ENCODE results near the gene CREB3L2. TPM values are rescaled to one million over a fixed set of nuclear protein-coding genes. Genes with fewer than 3 reads are reported as not detected.
"Not testable (repeated sequence)": the region's sequence is repeated elsewhere in the genome, so short reads cannot be mapped to it uniquely, and the experiment has no call there.

Gene CREB3L2, protein sequence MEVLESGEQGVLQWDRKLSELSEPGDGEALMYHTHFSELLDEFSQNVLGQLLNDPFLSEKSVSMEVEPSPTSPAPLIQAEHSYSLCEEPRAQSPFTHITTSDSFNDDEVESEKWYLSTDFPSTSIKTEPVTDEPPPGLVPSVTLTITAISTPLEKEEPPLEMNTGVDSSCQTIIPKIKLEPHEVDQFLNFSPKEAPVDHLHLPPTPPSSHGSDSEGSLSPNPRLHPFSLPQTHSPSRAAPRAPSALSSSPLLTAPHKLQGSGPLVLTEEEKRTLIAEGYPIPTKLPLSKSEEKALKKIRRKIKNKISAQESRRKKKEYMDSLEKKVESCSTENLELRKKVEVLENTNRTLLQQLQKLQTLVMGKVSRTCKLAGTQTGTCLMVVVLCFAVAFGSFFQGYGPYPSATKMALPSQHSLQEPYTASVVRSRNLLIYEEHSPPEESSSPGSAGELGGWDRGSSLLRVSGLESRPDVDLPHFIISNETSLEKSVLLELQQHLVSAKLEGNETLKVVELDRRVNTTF
- 18.2 and 20.1 TPM in 2 replicates for total RNA-seq (2014; rRNA removed; shearing (Covaris generic))
- polyA plus RNA-seq (2014; cell fraction: nucleus; rRNA removed): 6.3 and 8.0 TPM in 2 replicates

DNA sequence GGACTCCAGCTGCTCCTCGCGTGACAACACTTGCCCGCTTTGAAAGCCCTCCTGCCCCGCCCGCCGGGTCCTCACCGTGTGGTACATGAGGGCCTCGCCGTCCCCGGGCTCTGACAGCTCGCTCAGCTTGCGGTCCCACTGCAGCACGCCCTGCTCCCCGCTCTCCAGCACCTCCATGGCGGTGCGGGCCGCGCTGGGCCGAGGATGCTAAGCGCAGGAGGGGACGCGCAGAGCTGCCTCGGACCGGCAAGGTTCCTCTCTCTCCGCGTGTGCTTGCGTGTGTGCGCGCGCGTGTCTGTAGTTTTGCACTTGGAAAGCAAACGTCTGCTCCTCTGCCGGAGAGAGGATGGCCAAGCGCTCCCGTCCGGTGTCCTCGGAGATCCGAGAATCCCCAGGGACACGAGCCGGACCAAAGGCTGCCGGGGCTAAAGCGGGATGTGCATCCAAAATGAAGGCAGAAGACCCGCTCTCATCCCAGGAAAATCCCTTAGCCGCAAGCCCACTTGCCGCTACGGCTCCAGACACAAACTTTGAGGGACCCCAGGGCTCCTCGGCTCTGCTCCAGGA, at the start of gene CREB3L2:
TSS of gene CREB3L2 (minus strand) at position 558 of the 567 bp plus-strand sequence. CDS start at position 177, 381 bp downstream.
- no peak for DNase-seq (ENCODE audit: extremely low read depth, low read depth)

DNA sequence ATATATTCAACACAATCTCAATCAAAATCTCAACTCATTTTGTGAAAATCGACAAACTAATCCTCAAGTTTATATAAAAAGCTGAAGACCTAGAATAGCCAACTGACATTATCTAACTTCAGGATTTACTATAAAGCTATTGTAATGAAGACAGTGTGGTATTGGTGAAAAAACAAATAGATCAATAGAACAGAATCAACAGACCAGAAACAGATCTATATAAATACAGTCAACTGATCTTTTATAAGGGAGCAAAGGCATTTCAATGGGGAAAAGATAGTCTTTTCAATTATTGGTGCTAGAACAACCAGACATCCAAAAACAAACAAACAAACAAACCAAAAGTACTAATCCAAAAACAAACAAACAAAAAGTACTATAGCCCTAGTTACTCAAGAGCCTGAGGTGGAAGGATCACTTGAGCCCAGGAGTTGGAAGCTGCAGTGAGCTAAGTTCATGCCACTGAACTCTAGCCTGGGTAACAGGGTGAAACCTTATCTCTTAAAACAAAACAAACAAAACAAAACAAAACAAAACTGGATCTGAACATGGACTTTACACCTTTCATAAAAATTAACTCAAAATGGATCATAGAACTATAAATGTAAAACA, 47.7 kb upstream of the CREB3L2 start:
- DNase-seq (ENCODE audit: extremely low read depth, low read depth): no peak

DNA sequence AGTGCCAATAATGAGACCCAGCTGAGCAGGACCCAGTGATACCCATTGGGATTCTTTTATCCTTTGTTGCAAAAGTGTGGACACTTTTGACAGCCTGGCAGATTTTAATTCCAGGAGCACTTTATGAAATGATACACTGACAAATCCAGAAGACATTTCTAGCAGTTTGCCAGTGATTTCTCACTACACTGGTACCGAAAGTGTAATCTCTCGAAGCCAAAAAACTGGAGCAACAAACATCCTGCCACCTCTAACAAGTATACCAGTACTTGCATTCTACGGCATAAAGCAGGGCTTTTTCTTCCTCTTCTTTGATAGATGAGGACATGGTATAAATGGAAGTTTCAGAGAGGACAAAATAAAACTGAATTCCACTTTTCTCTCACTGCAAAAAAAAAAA, 46.0 kb upstream of the CREB3L2 start:
- no peak for DNase-seq (ENCODE audit: extremely low read depth, low read depth)

DNA sequence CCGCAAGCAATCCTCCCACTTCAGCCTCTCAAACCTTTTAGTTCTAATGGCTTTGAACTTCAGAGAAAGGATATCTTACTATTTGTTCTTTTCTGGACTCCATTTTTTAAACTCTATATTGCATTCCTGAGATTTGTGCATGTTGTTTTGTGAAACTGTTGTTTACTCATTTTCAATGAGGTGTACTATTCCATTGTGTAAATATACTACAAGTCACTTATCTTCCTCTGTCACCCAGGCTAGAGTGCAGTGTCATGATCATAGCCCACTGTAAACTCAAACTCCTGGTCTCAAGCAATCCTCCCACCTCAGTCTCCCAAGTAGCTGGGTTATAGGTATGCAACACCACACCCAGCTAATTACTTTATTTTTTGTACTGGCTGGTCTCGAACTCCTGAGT, 43.0 kb upstream of the CREB3L2 start:
- DNase-seq (ENCODE audit: extremely low read depth, low read depth): no peak

DNA sequence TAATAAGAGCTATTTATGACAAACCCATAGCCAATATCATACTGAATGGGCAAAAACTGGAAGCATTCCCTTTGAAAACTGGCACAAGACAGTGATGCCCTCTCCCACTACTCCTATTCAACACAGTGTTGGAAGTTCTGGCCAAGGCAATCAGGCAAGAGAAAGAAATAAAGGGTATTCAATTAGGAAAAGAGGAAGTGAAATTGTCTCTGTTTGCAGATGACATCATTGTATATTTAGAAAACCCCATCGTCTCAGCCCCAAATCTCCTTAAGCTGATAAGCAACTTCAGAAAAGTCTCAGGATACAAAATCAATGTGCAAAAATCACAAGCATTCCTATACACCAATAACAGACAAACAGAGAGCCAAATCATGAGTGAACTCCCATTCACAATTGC, 38.2 kb upstream of the CREB3L2 start:
- DNase-seq (ENCODE audit: extremely low read depth, low read depth): not testable (repeated sequence)

DNA sequence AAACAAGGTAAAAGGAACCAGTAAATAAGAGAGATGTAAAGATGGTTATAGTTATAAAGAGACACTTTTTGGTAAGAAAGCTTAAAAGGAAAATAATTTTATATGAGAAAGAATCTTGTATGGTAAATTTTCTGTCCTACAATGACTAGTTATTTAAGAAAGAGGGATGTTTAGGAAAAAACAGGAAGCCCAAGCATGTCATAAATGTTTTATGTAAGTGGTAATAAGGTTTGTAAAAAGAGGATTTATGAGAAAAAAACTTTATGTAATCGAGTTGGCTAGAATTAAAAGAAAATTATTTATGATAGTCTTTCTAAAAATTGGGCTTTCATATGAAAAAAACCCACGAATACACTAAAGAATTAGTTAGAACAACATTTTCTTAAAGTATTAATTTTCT, 34.2 kb upstream of the CREB3L2 start:
- DNase-seq (ENCODE audit: extremely low read depth, low read depth): no peak

DNA sequence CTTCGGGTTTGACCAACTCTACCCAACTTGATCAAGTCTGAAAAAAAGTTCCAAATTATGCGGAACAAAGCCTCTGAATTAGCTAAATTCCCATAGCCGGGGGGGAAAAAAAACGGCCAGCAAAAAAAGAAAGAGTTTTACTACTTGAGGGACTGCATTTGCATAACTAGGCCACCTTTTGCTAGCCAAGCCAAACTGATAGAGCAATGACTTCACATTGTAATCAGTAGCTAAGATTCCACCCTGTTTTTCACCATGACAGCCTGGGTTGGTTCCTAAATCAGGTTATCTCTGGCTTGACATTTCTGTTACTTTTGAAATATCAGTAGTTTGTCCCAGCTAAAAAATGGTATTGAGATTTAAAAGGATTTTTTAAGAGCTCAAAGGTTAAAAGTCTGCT, 31.4 kb upstream of the CREB3L2 start:
- DNase-seq (ENCODE audit: extremely low read depth, low read depth): no peak

DNA sequence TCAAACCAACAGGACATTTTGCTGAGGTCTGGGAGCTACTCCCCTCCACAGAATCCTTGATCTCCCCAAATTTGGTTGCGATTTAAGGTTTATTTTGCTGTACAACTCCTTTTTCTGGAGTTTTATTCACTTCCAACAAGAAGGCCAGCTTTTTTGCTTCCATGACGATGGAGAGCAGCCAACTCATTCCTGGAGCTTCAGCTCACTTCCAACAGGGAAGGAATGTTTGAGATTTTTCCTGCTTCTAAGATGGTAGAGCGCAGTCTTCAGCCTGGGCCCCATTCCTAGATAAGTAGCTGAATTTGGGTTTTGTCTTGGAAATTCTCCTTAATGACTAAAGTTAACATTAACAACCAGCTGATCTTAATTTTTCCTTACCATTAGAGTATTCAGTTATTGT, 30.9 kb upstream of the CREB3L2 start:
- DNase-seq (ENCODE audit: extremely low read depth, low read depth): no peak

DNA sequence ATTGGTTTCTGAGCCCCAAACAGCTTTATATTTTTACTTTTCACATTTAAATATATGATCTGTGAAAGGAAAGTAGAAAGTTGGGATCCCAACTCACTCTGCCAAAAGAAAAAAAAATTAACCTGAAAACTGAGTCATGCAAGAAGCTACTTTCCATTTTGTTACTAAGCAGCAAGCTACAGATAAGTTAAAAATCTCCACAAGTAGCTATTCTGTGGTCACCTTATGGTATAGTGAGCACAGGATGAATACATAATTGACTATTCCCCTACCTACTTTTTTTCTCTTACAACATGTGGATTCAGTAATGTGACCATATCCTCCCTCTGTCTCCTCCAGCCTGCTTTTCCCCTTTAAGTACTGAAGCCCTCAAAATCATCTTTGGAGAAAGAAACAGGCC, 30.3 kb upstream of the CREB3L2 start:
- DNase-seq (ENCODE audit: extremely low read depth, low read depth): no peak

DNA sequence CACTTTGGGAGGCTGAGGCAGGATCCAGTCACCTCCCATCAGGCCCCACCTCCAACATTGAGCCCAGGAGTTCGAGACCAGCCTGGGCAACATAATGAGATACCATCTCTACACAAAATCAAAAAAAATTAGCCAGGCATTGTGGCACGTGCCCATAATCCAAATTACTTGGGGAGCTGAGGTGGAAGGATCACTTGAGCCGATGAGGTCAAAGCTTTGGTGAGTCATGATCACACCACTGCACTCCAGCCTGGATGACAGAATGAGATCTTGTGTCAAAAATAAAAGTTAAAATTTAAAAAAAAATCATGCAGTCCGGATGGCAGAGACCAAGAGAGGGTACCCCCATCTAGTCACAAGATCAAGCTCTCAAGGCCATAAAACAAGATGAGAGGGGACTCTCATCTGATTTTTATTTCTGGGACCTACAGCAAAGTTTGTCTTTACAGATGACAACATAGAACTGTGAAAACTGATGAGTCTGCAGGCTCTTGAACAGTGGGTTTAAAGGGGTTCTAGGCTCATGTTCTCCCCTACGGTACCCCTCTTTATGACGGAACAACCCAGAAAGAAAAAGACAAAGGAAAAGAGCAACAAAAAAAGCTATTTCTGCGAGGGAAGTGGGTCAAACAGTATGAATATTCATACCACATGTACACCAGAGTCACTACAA, 28.9 kb upstream of the CREB3L2 start:
- no peak for DNase-seq (ENCODE audit: extremely low read depth, low read depth)

DNA sequence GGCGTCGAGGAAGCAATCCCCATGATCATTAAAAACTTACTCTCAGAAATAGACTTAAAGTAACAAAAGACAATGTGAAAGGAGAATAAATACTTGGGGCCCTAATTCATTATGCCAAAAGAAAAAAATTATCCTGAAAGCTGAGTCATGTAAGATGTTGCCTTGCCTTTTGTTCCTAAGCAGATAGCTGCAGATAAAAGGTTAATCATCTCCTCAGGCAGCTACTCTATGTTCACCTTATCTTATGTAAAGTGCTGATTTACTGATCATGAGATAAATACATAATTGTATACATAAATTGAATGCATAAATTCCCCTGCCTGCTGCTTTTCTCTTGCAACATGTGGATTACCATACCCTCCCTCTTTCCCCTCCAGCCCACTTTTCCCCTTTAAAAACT, 28.1 kb upstream of the CREB3L2 start:
- DNase-seq (ENCODE audit: extremely low read depth, low read depth): no peak

DNA sequence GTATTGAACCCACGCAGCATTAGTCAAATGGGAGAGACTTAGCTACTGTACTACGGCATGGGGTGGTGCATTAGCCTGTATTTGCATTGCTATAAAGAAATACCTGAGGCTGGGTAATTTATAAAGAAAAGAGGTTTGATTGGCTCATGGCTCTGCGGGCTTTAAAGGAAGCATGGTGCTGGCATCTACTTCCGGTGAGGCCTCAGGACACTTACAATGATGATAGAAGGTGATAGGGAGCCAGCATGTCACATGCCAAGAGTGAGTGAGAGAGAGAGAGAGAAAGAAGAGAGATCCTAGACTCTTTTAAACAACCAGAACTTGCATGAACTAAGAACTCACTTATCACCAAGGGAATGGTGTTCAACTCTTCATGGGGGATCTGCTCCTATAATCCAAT, 27.2 kb upstream of the CREB3L2 start:
- no peak for DNase-seq (ENCODE audit: extremely low read depth, low read depth)

DNA sequence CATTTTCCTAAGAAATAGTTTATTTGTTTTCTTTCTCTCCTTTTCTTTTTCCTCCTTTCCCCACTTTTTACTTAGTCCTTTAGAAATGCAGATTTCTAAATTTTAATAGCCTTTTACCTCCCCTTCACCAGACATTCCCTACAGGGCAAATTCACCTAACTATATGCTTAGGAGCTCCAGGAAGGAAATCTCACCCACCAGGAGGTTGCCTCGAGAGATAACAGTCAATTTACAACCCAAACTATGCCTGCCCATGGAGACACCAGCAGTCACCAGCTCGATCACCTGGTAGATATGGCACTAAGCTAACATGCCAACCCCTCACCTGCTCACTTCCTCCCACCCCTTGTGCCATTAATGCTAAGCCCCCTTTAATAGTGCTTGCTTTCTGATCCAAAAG, 25.2 kb upstream of the CREB3L2 start:
- no peak for DNase-seq (ENCODE audit: extremely low read depth, low read depth)

DNA sequence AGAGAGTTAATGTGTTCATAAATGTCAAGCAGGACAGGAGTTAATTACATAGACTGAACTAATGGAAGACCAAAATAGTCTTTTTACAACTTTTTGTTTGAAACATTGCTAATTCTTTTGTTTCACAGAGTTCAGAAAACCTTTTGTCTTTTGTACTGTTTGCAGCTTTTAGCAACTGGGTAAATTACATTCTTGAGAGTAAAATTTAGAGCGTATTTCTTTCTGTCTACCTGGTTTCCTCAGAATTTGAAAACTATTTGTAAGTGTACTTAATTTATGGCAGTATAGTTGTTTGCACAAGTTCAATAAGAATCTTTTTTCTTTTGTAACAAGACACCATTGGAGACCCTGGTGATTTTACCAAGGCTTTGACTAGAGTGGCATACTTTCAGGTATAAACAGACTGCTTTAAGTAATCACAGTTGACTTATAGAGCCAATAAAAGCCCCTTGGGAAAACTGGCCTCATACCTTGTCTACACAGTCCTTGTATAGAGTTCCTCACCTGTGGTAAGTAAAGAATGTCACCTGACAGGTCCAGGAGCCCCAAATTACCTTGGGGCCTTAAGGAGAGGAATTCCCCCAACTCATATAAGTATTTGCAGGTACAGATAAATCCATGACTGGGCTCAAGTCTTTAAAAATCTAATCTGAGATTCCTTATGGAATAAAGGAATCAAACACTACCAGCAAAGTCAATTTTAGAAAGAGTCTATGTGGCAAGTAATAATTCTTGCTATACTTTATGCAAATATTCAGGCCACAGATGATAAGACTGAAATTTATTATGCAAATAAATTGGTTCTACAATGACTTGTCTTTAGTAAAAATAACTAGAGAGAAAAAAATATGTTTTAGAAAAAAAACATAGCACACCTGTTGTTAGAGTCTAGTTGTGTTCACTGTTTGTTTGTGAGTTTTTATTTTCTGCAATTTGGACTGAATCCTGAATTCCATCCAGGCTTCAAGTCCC, 23.6 kb upstream of the CREB3L2 start:
- DNase-seq (ENCODE audit: extremely low read depth, low read depth): no peak

DNA sequence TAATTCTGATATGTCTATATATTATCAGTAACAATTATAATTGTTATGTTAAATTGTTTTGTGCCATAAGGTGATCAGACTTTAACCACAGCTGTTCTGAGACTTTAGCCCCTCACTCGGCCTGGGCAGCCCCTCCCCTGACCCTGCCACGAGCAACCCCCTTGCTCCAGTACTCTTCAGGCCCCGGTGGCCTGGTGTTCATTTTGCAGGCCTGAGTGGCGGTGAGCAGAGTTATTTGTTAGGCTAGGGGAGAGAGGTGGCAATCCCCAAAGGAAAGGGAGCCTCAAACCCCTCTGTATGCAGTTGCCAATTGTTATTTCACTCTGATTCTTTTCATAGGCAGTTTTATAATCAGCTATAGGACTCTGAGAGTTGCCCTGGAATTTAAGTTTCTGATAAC, 22.9 kb upstream of the CREB3L2 start:
- no peak for DNase-seq (ENCODE audit: extremely low read depth, low read depth)

DNA sequence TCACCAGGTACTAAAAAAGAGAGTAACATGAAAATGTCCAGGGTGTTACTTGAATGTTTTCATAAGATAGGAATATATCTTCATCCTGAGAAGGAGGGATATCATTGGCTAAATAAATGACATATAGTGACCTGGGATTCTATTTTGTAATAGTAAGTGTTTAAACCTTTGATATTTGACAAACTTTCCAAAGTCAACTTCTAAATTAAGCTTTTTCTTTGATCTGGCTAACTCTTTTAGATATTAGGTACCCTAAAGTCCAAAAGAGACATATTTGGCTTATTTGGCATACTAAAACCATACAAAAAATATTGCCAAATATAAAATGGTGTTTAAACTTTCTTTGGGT, 22.4 kb upstream of the CREB3L2 start:
- DNase-seq (ENCODE audit: extremely low read depth, low read depth): no peak

DNA sequence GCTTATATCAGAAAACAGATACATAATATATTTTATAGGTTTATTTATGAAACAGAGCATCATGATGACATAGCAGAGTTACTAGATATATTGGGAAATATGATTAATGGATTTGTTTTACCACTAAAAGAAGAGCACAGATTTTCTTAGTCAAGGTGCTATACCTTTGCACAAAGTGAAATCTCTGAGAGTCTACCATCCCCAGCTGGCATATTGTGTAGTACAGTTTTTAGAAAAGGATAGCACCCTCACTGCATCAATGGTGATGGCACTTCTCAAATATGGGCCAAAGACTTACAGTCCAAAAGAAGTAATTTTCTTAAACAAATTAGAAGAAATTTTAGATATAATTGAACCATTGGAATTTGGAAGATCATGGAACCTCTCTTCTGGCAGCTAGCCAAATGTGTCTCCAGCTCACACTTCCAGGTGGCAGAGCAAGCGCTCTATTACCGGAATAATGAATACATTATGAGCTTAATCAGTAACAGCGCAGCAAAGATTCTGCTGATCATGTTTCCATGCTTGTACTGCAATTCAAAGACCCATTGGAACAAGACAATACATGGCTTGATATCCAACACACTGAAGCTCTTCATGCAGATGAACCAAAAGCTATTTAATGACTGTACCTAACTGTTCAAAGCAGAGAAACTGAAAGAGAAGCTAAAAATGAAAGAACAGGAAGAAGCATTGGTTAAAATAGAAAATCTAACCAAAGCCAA, 21.9 kb upstream of the CREB3L2 start:
- no peak for DNase-seq (ENCODE audit: extremely low read depth, low read depth)

DNA sequence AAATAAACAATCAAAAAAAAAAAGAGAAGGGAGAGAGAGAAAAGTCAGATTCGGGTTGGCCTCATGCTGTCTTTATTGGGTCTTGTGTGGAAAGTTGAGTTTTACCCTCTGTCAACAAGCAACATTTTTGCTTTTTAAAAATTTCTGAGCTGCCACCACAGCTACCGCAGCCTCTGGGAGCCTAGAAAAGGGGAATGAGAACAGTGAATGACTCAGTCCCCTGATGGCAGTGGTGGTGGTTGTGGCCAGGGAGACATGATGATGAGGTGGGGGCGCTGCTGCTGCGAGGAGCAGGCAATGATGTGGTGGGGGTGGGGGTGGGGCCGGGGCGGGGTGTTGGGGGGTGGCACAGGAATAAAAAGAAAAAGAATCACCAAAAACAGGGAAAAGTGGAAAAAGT, 20.0 kb upstream of the CREB3L2 start:
- DNase-seq (ENCODE audit: extremely low read depth, low read depth): no peak

DNA sequence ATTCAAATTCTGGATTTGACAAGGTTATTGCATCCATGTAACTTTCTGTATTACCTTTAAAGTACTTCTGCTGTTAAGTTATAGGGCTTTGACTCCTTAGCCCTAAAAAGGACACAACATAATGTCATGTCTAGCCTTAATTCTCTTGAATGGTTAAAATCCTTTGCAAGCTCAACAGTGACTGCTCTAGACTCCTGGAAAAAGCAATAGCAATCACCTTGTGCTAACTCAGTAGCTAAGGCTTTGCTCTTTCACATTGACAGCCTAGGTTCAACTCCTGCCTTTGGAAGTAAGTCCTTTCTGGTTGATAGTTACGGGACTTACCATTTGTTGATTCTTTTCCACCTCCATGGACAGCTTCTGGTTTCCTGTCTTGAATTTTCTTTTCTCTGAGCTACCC, 16.1 kb upstream of the CREB3L2 start:
- DNase-seq (ENCODE audit: extremely low read depth, low read depth): no peak

Data from NCI-H460 (cell line).